ENCODE measurements around the gene SIGLEC8. TPM values are rescaled to one million over a fixed set of nuclear protein-coding genes. Genes with fewer than 3 reads are reported as not detected.
"Not testable (repeated sequence)": the region's sequence is repeated elsewhere in the genome, so short reads cannot be mapped to it uniquely, and the experiment has no call there.

Gene SIGLEC8
- total RNA-seq, 1 donor from 2014 or later: 0.39 TPM

- DNase-seq (ENCODE audit: low spot score): peak; percentile 49
Measured at GRCh38 chr19:51448011-51448410, 10.2 kb downstream of the SIGLEC8 start.

- DNase-seq (ENCODE audit: low spot score): not testable (repeated sequence)
Measured at GRCh38 chr19:51447510-51447909, 10.7 kb downstream of the SIGLEC8 start.

GRCh38 chr19:51441410-51442390 lies 16.6 kb downstream of the SIGLEC8 start:
- DNase-seq (ENCODE audit: low spot score): peak; percentile 69

GRCh38 chr19:51440846-51441409 lies 17.3 kb downstream of the SIGLEC8 start:
- DNase-seq (ENCODE audit: low spot score): peak; percentile 76

GRCh38 chr19:51440052-51440451 lies 18.2 kb downstream of the SIGLEC8 start:
- DNase-seq (ENCODE audit: low spot score): peak; percentile 6

- peak; percentile 37 for DNase-seq (ENCODE audit: low spot score)
Measured at GRCh38 chr19:51439021-51439465, 19.2 kb downstream of the SIGLEC8 start.

- no peak for DNase-seq (ENCODE audit: low spot score)
Measured at GRCh38 chr19:51434456-51434855, 23.8 kb downstream of the SIGLEC8 start.

- no peak for DNase-seq (ENCODE audit: low spot score)
Measured at GRCh38 chr19:51433043-51433442, 25.2 kb downstream of the SIGLEC8 start.

- no peak for DNase-seq (ENCODE audit: low spot score)
Measured at GRCh38 chr19:51431124-51431523, 27.1 kb downstream of the SIGLEC8 start.

- no peak for DNase-seq (ENCODE audit: low spot score)
Measured at GRCh38 chr19:51430221-51430620, 28.0 kb downstream of the SIGLEC8 start.

- DNase-seq (ENCODE audit: low spot score): no peak
Measured at GRCh38 chr19:51427201-51427600, 31.1 kb downstream of the SIGLEC8 start.

GRCh38 chr19:51422053-51422448 lies 36.2 kb downstream of the SIGLEC8 start:
- peak; percentile 94 for DNase-seq (ENCODE audit: low spot score)

GRCh38 chr19:51421229-51422052 lies 36.8 kb downstream of the SIGLEC8 start:
- DNase-seq (ENCODE audit: low spot score): no peak

GRCh38 chr19:51420511-51420910 lies 37.7 kb downstream of the SIGLEC8 start:
- DNase-seq (ENCODE audit: low spot score): not testable (repeated sequence)

GRCh38 chr19:51418707-51419106 lies 39.5 kb downstream of the SIGLEC8 start:
- DNase-seq (ENCODE audit: low spot score): no peak

- no peak for DNase-seq (ENCODE audit: low spot score)
Measured at GRCh38 chr19:51417810-51418157, 40.5 kb downstream of the SIGLEC8 start.

- DNase-seq (ENCODE audit: low spot score): no peak
Measured at GRCh38 chr19:51417107-51417809, 41.0 kb downstream of the SIGLEC8 start, which contains the start of gene SIGLEC10. Gene SIGLEC10, minus strand, starts transcription at chr19:51417642. Its CDS starts 61 bp downstream, at chr19:51417581.

- not testable (repeated sequence) for DNase-seq (ENCODE audit: low spot score)
Measured at GRCh38 chr19:51416422-51416821, 41.8 kb downstream of the SIGLEC8 start.

- DNase-seq (ENCODE audit: low spot score): no peak
Measured at GRCh38 chr19:51415187-51415586, 43.1 kb downstream of the SIGLEC8 start.

- no peak for DNase-seq (ENCODE audit: low spot score)
Measured at GRCh38 chr19:51410950-51411748, 47.1 kb downstream of the SIGLEC8 start.

Measured in mesenteric fat pad (tissue), 1 donor.